T-helper 17 cell (primary cell): ENCODE measurements around the gene ARID1B. TPM values are rescaled to one million over a fixed set of nuclear protein-coding genes. Genes with fewer than 3 reads are reported as not detected.

Source experiments
- ATAC-seq: fragments of 150-1000 bp; cut with Tn5 transposase; 2 replicates; pipeline ENCODE4 v1.10.0; 2021; ENCODE audit warnings: mild to moderate bottlenecking, moderate library complexity
- DNase-seq, 3 donors: peaks; one replicate each; pipeline versions ENCODE4 v3.0.0 to v3.0.0-alpha.2; 2020 to 2021
- H3K9me3 ChIP-seq: one replicate; pipeline ENCODE4 v1.7.0; 2013; ENCODE audit warnings: low read length, mild to moderate bottlenecking; ENCODE audit not compliant: control insufficient read depth, poor library complexity, severe bottlenecking
- H3K27ac Mint-ChIP-seq: one replicate; pipeline ENCODE4 v1.8.0; 2022; ENCODE audit warnings: mild to moderate bottlenecking, moderate library complexity, mixed read lengths
- H3K27me3 Mint-ChIP-seq: one replicate; pipeline ENCODE4 v1.8.0; 2022; ENCODE audit warnings: mixed read lengths
- H3K36me3 Mint-ChIP-seq: one replicate; pipeline ENCODE4 v1.8.0; 2022; ENCODE audit warnings: low read depth, mixed read lengths
- H3K4me1 Mint-ChIP-seq: one replicate; pipeline ENCODE4 v1.8.0; 2022; ENCODE audit warnings: mild to moderate bottlenecking, mixed read lengths
- H3K4me3 Mint-ChIP-seq: one replicate; pipeline ENCODE4 v1.8.0; 2022; ENCODE audit warnings: mild to moderate bottlenecking, moderate library complexity, mixed read lengths
- total RNA-seq, 4 donors: library from RNA in 2 of 4; stranded (reverse) in 2 of 4; gene quantifications; one replicate each; pipeline ENCODE4 v1.2.3 and lab custom pipeline; 2022 to 2026

The ARID1B gene
- total RNA-seq, 2 donors from 2014 or later, result 149 to 158 TPM

DNA sequence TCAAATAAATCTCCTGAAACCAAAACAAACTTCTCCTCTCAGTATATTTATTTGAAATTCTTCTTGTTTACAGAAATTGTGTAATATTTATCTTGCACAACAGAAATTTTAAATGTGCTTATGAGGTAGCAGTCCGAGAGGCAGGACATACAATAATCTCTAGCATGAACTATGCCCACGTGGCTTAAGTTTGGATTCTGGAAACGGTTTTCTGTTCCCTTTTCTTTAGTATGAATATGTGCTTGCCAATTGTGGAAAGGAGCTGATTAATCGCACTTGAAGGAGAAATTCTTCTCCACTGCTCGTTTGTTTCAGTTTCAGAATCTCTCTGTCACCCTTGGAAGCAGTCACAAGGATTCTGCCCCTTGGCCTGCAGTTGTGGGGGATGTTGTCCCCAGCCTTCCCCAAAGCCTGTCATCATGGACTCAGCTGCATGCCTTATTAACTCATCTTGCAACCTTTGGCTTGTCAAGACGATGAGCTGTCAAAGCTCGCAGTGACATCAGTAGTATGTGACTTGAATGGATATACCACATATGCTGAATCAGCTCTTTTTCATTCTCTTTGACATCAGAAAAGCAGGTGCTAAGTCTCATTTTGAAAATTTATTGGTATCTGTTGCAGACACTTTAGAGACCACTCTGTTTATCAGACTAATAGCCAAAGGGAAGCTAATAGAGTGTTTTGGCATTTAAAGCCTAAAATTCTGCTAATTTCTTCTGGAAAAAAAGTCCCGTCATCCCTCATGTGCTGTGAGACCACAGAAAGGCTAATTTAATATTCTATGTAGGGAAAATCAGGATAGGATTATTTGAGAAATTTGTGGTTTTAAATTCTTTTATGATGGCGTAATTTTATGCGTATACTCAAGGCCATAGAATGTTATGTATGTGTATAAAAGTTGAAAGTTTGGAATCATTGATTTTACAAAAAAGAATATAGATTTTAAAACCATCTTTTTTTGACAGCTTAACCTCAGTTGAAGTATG, 186.8 kb downstream of the ARID1B start:
- Mint-ChIP-seq H3K36me3 (no peaks in the 10 kb centered on the region), H3K4me3 (peak overlapping the region; percentile 74), H3K27me3 (no peaks in the 10 kb centered on the region), H3K4me1 (peaks cover 35% of the 10 kb centered on the region), H3K27ac (peak overlapping the region; percentile 34)
- no peak for DNase-seq
- peak; percentile 60 for ATAC-seq
- H3K9me3 ChIP-seq, result no peaks in the 10 kb centered on the region

DNA sequence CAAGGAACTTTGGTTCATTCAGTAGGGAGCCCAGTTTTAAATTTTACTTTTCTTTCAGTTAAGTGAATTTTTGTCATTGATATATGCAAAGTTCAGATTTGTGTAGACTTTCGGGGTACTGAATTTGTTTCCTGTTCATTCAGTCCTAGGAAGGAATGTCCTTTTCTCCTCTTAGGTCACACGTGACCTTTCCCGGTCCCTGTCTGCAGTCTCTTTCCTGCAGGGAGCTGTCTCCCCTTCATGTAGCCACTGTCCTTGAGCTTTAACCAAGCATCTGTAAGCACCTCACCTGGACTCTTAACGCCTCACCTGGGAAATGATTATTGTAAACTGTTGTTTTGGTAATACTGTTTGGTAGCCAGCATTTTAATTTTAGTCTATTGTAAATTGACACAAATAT, 190.7 kb downstream of the ARID1B start:
- DNase-seq (no peak), ATAC-seq (no peak)
- H3K27me3 Mint-ChIP-seq, result no peaks in the 10 kb centered on the region
- no peak overlapping the region for H3K4me3 Mint-ChIP-seq
- no peak overlapping the region for H3K27ac Mint-ChIP-seq
- H3K9me3 ChIP-seq, result no peaks in the 10 kb centered on the region
- H3K4me1 Mint-ChIP-seq, result peaks cover 45% of the 10 kb centered on the region
- no peaks in the 10 kb centered on the region for H3K36me3 Mint-ChIP-seq

DNA sequence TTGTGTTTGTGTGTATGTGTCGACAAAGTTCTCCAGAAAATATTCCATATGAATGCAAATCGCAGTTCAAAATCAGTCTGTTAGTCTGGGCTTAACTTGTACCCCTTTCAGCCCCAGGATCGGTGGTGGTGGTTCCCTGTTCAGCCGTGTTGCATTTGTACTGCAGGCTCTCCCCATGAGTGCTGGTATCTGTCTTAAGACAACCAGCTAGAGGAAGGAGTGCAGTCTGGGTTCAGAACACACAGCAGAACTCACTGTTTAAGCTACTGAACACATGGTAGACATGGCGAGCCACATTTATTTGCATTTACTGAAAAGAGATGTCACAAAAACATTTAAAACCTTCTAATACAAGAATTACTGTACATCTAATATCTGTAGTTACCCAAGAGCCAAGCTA, 192.1 kb downstream of the ARID1B start:
- ATAC-seq, result no peak
- Mint-ChIP-seq H3K27me3 (no peaks in the 10 kb centered on the region), H3K4me3 (no peak overlapping the region), H3K36me3 (no peaks in the 10 kb centered on the region), H3K4me1 (peaks cover 42% of the 10 kb centered on the region), H3K27ac (peak overlapping the region; percentile 34)
- no peak for DNase-seq
- H3K9me3 ChIP-seq, result no peaks in the 10 kb centered on the region

DNA sequence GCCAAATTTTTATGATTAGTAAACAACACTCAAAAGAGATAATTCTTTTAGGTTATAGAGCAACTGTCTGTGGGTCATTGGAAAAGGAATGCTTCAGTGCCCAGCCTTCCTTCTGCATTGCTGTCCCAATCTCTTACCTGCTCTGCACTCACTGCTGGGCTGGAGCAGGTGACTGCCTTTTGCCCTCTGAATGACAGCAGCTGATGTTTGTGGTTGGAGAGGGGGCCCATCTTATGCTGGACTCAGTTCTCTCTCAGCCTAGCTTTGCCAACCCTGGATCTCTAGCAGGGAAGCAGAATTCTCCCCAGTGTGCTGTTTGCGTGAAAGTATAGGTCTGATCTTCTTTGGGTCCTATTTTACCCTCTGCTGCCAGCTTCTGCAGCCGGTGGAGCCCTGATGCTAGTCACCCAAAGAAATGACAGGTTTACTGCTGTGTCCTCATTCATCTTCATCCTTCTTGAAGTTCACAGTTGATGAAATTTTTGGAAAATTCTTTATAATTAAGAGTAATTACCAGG, 193.5 kb downstream of the ARID1B start:
- ATAC-seq (no peak), DNase-seq (no peak)
- H3K4me1 Mint-ChIP-seq, result peaks cover 45% of the 10 kb centered on the region
- H3K27me3 Mint-ChIP-seq, result no peaks in the 10 kb centered on the region
- peak overlapping the region; percentile 80 for H3K27ac Mint-ChIP-seq
- H3K36me3 Mint-ChIP-seq, result no peaks in the 10 kb centered on the region
- H3K4me3 Mint-ChIP-seq, result no peak overlapping the region
- H3K9me3 ChIP-seq, result no peaks in the 10 kb centered on the region

DNA sequence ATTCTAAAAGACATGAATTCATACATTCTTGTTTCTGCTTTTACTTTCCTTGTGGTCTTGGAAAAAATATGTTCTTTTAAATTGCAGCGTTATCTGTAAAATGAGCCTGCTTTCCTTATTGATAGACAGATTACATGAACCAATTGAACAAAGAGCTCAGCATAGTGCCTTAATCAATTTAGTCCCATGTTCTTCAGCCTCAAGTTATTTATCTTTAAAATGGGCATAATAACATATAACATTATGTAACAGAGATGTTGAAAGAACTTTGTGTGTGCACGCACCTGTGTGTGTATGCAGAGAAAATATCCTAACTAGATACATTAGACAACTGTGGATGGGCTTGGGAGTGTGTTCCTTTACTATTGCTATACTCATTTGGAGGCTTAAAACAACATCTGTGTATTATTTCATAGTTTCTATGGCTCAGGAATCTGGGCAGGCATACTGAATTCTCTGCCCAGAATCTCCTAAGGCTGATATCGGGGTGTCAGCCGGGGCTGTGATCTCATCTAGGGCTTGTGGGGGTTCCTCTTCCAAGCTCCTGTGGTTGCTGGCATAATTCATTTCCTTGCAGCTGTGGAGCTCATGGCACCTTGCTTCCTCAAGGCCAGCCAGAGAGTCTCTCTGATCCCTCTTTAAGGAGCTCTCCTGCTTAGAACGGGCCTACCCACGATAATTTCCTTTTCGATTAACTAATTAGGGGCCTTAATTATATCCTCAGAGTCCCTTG, 194.1 kb downstream of the ARID1B start:
- no peaks in the 10 kb centered on the region for H3K36me3 Mint-ChIP-seq
- no peak for DNase-seq
- H3K27ac Mint-ChIP-seq, result peak overlapping the region; percentile 80
- H3K9me3 ChIP-seq, result no peaks in the 10 kb centered on the region
- H3K4me3 Mint-ChIP-seq, result no peak overlapping the region
- ATAC-seq, result no peak
- H3K27me3 Mint-ChIP-seq, result no peaks in the 10 kb centered on the region
- peaks cover 52% of the 10 kb centered on the region for H3K4me1 Mint-ChIP-seq

DNA sequence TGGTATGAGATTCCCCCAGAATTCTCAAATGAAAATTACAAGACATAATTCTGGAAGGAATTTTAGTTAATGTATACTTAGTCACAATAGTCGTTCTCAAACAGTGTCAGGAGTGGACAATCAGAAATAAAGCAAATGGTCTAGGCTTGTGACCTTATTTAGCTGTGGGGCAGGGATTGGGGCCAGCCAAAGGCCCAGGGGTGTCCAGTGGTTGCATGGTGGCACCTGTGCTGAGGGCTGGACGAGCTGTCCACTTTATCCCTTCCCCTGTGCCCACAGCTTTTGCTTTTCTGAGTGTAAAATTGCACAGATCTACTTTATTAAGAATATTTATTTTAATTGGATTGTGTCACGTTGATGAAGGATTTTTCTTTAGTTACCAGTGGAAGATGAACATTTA, 195.0 kb downstream of the ARID1B start:
- Mint-ChIP-seq H3K27me3 (no peaks in the 10 kb centered on the region), H3K4me1 (peaks cover 49% of the 10 kb centered on the region), H3K36me3 (no peaks in the 10 kb centered on the region), H3K4me3 (no peak overlapping the region), H3K27ac (no peak overlapping the region)
- H3K9me3 ChIP-seq, result no peaks in the 10 kb centered on the region
- ATAC-seq (no peak), DNase-seq (no peak)

DNA sequence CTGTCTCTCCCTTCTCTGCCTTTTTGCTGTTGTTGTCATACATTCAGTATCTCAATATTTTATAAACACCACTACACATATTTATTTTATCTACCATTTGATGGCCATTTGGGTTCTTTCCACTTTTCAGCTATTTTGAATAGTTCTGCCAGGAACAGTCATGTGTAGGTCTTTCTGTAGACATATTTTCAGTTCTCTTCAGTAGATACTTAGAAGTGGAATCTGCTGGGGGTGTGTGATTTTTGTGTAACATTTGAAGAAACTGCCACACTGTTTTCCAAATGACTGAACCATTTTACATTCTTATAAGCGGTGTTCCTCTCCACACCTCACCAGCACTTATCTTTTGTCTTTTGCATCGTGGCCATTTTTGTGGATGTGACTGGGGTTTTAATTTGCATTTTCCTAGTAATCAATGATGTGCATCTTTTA, 197.7 kb downstream of the ARID1B start:
- H3K27me3 Mint-ChIP-seq, result no peaks in the 10 kb centered on the region
- H3K9me3 ChIP-seq, result no peaks in the 10 kb centered on the region
- no peak for ATAC-seq
- H3K36me3 Mint-ChIP-seq, result no peaks in the 10 kb centered on the region
- H3K4me3 Mint-ChIP-seq, result peak overlapping the region; percentile 83
- no peak for DNase-seq
- H3K4me1 Mint-ChIP-seq, result peaks cover 49% of the 10 kb centered on the region
- peak overlapping the region; percentile 86 for H3K27ac Mint-ChIP-seq

DNA sequence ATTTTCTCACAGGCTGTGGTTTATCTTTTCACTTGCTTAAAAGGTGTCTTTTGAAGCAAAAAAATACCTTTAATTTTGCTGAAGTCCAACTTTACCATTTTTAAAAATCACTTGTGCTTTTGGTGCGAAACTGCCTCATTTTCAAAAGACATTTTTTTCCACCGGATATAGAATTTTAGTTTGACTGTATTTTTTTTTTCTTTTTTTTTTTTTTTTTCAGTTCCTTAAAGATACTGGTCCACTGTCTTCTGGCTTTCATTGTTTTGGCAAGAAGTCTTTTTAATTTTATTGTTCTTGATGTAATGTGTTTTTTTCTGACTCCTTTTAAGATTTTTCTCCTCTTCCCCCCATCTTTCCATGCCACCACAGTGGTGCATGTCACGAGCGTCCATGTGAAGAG, 198.2 kb downstream of the ARID1B start:
- H3K4me3 Mint-ChIP-seq, result peak overlapping the region; percentile 83
- no peak for DNase-seq
- H3K27ac Mint-ChIP-seq, result peak overlapping the region; percentile 86
- H3K27me3 Mint-ChIP-seq, result no peaks in the 10 kb centered on the region
- H3K9me3 ChIP-seq, result no peaks in the 10 kb centered on the region
- peaks cover 52% of the 10 kb centered on the region for H3K4me1 Mint-ChIP-seq
- no peaks in the 10 kb centered on the region for H3K36me3 Mint-ChIP-seq
- ATAC-seq, result no peak

DNA sequence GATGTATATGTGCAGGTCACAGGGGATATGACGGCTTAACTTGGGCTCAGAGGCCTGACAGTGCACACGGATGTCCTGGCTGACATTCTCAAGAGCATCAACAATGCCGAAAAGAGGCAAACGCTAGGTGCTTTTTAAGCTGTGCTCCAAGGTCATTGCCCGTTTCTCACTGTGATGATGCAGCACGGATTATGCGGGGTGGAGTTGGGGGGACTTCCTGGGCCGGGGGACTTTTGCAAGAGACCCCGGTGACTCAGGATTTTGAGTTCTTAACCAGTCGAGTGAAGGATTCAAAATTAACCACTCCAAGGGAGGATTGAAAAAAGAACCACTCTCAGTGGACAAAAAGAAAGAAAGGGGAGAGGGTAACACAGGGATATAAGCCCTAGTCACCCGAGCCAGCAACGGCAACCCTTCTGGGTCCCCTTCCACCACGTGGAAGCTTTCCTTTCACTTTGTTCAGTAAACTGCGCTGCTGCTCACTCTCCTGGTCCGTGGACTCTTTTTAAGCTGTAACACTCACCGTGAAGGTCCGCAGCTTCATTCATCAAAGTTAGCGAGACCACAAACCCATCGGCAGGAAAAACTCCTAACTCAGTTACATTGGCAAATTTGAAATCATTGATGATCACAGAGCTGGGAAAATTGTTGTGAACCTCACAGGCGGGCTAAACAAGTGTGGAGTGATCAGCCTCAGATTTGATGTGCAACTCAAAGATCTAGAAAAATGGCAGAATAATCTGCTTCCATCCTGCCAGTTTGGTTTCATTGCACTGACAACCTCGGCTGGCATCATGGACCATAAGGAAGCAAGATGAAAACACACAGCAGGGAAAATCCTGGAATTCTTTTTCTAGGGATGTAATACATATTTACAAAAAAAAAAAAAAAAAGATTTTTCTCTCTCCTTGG, 199.3 kb downstream of the ARID1B start:
- no peaks in the 10 kb centered on the region for H3K27me3 Mint-ChIP-seq
- DNase-seq, result no peak
- H3K27ac Mint-ChIP-seq, result peak overlapping the region; percentile 86
- H3K9me3 ChIP-seq, result no peaks in the 10 kb centered on the region
- peaks cover 53% of the 10 kb centered on the region for H3K4me1 Mint-ChIP-seq
- H3K36me3 Mint-ChIP-seq, result no peaks in the 10 kb centered on the region
- peak; percentile 67 for ATAC-seq
- H3K4me3 Mint-ChIP-seq, result peak overlapping the region; percentile 83

DNA sequence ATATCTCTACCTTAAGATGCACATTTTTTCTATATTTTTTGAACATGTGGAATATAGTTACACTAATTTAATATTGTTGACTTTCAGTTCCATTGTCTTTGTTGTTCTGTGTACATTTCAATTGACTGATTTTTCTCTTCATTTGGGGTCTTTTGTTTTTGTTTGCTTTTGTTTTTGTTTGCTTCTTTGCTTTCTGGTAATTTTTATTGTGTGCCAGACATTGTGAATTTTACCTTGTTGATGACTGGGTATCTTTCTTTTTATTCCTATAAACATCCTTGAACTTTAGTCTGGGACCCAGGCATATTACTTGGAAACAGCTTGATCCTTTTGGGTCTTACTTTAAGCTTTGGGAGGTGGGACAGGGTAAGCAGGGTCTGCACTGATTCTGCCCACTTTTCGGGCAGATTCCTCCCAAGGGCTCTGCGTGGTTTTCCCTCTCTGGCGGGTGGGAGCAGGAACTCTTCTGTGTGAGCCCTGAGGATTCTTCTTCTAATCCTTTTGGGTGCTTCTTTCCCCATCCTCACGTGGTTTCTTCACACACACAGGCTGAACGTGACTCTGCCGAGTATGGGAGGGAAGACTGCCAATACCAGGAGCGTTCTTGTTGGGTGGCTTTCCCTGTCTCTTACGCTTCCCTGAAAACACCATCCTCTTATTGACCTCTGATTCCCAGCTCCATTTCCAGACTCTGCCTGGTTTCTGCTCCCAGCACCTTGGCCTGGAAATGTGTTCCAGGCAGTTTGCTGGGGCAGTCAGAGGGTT, 200.5 kb downstream of the ARID1B start:
- Mint-ChIP-seq H3K4me1 (peaks cover 58% of the 10 kb centered on the region), H3K27ac (peak overlapping the region; percentile 82), H3K4me3 (peak overlapping the region; percentile 16), H3K27me3 (no peaks in the 10 kb centered on the region), H3K36me3 (no peaks in the 10 kb centered on the region)
- ATAC-seq (no peak), DNase-seq (no peak)
- H3K9me3 ChIP-seq, result no peaks in the 10 kb centered on the region

DNA sequence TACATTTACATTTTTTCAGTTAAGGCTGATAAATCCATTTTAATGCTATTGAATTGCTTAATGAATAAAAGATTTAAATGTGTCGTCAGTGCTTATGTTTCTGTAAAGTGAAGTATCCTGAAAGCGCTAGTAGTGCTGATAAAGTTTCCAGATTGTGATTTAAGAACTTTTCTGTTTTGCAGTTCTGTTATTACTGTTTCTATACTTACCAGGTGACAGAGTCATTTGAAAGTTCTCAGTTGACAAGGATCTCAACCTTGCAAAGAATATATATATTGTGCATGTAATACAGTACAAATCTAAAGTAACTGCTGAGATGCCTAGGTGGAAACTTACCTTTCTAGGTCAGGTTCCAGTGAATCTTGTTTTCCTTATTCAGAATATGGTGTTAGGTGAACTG, 201.8 kb downstream of the ARID1B start:
- no peak for ATAC-seq
- H3K27ac Mint-ChIP-seq, result peak overlapping the region; percentile 62

DNA sequence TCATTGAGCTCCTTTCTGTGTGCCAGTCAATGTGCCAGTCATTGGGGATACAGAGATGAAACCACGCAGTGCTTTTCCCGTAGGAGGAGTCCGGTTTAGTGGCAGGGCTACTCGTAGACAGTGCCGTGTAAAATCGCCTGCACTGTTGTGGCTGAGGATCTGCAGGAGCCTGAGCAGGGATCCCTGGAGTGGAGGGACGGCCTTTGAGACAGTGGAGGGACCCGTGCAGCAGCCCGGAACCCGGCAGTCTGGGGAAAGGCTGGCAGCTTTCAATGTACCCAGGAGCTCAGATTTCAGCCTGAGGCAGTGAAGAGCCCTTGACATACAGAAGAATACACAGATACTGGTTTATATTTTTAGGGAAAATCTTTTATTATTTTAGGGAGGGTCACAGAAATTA, 203.3 kb downstream of the ARID1B start:
- H3K27ac Mint-ChIP-seq, result peak overlapping the region; percentile 24
- ATAC-seq (no peak), DNase-seq (no peak)
- H3K4me1 Mint-ChIP-seq, result peaks cover 60% of the 10 kb centered on the region
- H3K27me3 Mint-ChIP-seq, result no peaks in the 10 kb centered on the region
- H3K36me3 Mint-ChIP-seq, result no peaks in the 10 kb centered on the region
- no peak overlapping the region for H3K4me3 Mint-ChIP-seq
- no peaks in the 10 kb centered on the region for H3K9me3 ChIP-seq

More for the DNA sequence above, 201.8 kb downstream of the ARID1B start:
- H3K36me3 Mint-ChIP-seq, result no peaks in the 10 kb centered on the region
- H3K27me3 Mint-ChIP-seq, result no peaks in the 10 kb centered on the region
- H3K4me1 Mint-ChIP-seq, result peaks cover 60% of the 10 kb centered on the region
- no peak overlapping the region for H3K4me3 Mint-ChIP-seq
- no peaks in the 10 kb centered on the region for H3K9me3 ChIP-seq
- no peak for DNase-seq
